ENCODE data around the gene PRPF19. TPM values are rescaled to one million over a fixed set of nuclear protein-coding genes. Genes with fewer than 3 reads are reported as not detected.
A peak's percentile ranks its signal among the peaks of the same experiment; 100 is the strongest.

PRPF19 gene
- total and polyA plus RNA-seq, 2 of the 8 experiments (the other 6 are each of a cell fraction or from before 2014, with no cell fraction given) = 107 to 141 TPM

GRCh38 chr11:60944490-60945294 lies 38.3 kb upstream of the PRPF19 start (continued):
- no peak for TF ChIP-seq ATF3 (IDR thresholded peaks at IDR 0.05; ENCODE audit: insufficient read depth, low read depth, low read length)
- peak; percentile 22 to 44; a peak in 3 of 4 replicates for TF ChIP-seq RAD21 (IDR thresholded peaks at IDR 0.05 in 1 of 2, conservative IDR thresholded peaks at IDR 0.05 in 1 of 2; ENCODE audit: low read depth in 2 of 2, low read length in 2 of 2)
- no peak for TF ChIP-seq EZH2 (IDR thresholded peaks at IDR 0.05; ENCODE audit: low read depth, low read length, severe bottlenecking)
- no peak for TF ChIP-seq CHD2 (IDR thresholded peaks at IDR 0.05; ENCODE audit: low read length)
- no peak for TF ChIP-seq CTBP2 (IDR thresholded peaks at IDR 0.05; ENCODE audit: borderline replicate concordance, insufficient read depth, insufficient read length, low read length)
- no peak for TF ChIP-seq BCL11A (IDR thresholded peaks at IDR 0.05; ENCODE audit: low read depth in 2 of 2, low read length in 2 of 2)
- TF ChIP-seq SAP30 (IDR thresholded peaks at IDR 0.05; ENCODE audit: insufficient read depth, insufficient replicate concordance, low read length) = no peak
- TF ChIP-seq, protein P1, sequence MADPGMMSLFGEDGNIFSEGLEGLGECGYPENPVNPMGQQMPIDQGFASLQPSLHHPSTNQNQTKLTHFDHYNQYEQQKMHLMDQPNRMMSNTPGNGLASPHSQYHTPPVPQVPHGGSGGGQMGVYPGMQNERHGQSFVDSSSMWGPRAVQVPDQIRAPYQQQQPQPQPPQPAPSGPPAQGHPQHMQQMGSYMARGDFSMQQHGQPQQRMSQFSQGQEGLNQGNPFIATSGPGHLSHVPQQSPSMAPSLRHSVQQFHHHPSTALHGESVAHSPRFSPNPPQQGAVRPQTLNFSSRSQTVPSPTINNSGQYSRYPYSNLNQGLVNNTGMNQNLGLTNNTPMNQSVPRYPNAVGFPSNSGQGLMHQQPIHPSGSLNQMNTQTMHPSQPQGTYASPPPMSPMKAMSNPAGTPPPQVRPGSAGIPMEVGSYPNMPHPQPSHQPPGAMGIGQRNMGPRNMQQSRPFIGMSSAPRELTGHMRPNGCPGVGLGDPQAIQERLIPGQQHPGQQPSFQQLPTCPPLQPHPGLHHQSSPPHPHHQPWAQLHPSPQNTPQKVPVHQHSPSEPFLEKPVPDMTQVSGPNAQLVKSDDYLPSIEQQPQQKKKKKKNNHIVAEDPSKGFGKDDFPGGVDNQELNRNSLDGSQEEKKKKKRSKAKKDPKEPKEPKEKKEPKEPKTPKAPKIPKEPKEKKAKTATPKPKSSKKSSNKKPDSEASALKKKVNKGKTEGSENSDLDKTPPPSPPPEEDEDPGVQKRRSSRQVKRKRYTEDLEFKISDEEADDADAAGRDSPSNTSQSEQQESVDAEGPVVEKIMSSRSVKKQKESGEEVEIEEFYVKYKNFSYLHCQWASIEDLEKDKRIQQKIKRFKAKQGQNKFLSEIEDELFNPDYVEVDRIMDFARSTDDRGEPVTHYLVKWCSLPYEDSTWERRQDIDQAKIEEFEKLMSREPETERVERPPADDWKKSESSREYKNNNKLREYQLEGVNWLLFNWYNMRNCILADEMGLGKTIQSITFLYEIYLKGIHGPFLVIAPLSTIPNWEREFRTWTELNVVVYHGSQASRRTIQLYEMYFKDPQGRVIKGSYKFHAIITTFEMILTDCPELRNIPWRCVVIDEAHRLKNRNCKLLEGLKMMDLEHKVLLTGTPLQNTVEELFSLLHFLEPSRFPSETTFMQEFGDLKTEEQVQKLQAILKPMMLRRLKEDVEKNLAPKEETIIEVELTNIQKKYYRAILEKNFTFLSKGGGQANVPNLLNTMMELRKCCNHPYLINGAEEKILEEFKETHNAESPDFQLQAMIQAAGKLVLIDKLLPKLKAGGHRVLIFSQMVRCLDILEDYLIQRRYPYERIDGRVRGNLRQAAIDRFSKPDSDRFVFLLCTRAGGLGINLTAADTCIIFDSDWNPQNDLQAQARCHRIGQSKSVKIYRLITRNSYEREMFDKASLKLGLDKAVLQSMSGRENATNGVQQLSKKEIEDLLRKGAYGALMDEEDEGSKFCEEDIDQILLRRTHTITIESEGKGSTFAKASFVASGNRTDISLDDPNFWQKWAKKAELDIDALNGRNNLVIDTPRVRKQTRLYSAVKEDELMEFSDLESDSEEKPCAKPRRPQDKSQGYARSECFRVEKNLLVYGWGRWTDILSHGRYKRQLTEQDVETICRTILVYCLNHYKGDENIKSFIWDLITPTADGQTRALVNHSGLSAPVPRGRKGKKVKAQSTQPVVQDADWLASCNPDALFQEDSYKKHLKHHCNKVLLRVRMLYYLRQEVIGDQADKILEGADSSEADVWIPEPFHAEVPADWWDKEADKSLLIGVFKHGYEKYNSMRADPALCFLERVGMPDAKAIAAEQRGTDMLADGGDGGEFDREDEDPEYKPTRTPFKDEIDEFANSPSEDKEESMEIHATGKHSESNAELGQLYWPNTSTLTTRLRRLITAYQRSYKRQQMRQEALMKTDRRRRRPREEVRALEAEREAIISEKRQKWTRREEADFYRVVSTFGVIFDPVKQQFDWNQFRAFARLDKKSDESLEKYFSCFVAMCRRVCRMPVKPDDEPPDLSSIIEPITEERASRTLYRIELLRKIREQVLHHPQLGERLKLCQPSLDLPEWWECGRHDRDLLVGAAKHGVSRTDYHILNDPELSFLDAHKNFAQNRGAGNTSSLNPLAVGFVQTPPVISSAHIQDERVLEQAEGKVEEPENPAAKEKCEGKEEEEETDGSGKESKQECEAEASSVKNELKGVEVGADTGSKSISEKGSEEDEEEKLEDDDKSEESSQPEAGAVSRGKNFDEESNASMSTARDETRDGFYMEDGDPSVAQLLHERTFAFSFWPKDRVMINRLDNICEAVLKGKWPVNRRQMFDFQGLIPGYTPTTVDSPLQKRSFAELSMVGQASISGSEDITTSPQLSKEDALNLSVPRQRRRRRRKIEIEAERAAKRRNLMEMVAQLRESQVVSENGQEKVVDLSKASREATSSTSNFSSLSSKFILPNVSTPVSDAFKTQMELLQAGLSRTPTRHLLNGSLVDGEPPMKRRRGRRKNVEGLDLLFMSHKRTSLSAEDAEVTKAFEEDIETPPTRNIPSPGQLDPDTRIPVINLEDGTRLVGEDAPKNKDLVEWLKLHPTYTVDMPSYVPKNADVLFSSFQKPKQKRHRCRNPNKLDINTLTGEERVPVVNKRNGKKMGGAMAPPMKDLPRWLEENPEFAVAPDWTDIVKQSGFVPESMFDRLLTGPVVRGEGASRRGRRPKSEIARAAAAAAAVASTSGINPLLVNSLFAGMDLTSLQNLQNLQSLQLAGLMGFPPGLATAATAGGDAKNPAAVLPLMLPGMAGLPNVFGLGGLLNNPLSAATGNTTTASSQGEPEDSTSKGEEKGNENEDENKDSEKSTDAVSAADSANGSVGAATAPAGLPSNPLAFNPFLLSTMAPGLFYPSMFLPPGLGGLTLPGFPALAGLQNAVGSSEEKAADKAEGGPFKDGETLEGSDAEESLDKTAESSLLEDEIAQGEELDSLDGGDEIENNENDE (IDR thresholded peaks at IDR 0.05; ENCODE audit: insufficient replicate concordance, low read length) = no peak
